T-helper 1 cell treated with Interleukin-12 subunit alpha and Interleukin-12 subunit beta and Interleukin-4 antibody, amounts not matched to agents 30 ng/mL and 1 ng/mL, for 36 hours (primary cell): ENCODE data around the gene ENG. TPM values are rescaled to one million over a fixed set of nuclear protein-coding genes. Genes with fewer than 3 reads are reported as not detected.
"Not testable (repeated sequence)": the region's sequence is repeated elsewhere in the genome, so short reads cannot be mapped to it uniquely, and the experiment has no call there.

ENCODE experiments used
- intact Hi-C: fragments of 100-400 bp; cut with micrococcal nuclease; formaldehyde crosslinking; loops from one replicate; pipeline ENCODE4 v1.15.1; 2024
- total RNA-seq: library from RNA; stranded (reverse); gene quantifications from 2 replicates; pipeline ENCODE4 v1.2.3, GENCODE V29; 2022

Gene ENG
- total RNA-seq, 1 donor from 2014 or later: 20.6 TPM

DNA sequence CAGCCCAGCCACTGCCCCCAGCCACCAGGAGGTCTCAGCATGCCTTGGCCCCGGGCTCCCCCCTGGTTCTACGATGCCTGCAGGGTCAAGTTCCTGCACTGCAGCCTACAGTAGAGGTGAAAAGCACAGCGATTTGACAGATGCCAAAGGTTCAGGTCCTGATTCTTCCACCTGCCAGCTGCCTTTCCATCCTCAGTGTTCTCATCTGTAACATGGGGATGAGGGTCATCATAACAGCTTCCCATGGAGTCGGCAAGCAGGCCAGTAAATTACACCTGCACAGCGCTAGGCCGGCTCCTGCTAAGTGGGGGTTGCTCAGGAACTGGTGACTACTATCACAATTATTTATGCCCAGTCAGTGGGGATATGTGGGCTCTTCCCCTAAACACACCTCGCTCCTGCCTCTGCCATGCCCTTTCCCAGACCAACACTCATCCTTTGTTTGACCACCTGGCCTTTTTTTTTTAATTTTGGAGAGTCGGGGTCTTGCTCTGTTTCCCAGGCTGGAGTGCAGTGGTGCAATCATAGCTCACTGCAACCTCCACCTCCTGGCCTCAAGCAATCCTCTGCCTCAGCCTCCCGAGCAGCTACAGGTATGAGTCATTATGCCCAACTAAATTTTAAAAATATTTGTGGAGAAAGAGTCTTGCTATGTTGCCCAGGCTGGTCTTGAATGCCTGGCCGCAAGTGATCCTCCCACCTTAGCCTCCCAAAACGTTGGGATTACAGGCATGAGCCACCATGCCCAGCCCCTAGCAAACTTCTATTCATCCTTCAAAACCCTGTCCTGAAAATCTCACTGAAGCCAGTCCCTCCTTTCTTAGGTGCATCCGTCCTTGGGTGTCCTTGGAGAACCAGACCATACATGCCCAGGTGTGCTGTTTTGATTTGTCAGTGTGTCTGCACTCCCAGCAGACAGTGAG is 6.4 kb downstream of the ENG start:
- intact Hi-C loops: no loop called here

DNA sequence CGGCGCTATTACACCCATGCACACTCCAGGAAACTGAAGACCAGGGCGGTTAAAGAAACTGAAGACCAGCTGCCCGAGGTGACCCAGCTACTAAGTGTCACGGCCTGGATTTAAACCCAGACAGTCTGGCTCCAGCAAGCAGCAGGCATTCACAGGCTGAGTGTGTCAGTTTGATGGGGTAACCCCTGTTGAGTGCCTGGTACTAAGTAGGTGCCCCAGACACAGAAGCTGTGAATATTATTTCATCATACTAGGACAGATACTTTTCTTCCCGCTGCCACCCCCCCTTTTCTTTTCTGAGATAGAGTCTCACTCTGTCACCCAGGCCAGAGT is 7.3 kb downstream of the ENG start:
- intact Hi-C loops: no loop called here

DNA sequence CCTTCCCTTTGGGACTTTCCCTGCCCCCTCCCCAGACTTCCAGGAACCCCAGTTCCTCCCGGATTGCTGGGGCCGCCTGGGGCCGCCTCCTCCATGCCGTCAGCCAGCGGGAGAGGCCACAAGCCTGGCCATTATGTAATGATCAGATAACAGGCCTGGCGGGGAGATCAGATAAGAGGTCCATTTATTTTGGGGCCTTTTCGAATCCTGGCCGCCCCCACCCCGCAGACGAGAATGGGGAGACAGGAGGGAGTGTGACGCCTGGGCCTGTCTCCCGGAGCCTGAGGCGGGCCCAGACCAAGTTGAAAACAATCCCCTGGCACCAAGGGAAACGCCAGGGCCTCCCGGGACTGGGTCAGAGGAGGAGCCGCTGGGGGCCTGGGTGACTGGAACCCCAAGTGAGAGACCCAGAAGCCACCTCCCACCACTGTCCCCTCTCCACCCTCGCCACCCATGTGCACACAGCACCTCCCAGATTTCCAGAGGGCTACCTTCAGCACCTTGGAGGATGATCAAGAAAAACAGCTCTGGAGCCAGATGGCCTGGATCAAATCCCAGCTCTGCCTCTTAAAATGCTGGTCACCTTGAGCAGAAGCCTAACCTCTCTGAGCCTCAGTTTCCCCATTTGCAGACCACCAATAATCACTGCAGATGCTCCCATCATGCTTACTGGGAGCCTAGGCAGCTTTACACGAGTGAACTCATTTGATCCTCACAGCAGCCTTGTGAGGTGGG is 7.8 kb downstream of the ENG start:
- intact Hi-C loops: no loop called here

DNA sequence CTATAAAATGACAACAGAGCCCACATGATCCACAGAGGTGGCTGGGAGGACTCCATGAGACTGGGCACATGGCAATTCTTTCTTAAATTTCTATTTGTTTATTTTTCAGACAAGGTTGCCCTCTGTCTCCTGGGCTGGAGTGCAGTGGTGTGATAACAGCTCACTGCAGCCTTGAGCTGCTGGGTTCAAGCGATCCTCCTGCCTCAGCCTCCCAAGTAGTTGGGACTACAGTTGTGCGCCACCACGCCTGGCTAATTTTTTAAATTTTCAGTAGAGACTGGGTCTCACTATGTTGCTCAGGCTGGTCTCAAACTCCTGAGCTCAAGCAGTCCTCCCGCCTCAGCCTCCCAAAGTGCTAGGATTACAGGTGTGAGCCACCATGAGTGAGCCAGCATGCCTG is 8.8 kb downstream of the ENG start:
- intact Hi-C loops: not testable (repeated sequence)

DNA sequence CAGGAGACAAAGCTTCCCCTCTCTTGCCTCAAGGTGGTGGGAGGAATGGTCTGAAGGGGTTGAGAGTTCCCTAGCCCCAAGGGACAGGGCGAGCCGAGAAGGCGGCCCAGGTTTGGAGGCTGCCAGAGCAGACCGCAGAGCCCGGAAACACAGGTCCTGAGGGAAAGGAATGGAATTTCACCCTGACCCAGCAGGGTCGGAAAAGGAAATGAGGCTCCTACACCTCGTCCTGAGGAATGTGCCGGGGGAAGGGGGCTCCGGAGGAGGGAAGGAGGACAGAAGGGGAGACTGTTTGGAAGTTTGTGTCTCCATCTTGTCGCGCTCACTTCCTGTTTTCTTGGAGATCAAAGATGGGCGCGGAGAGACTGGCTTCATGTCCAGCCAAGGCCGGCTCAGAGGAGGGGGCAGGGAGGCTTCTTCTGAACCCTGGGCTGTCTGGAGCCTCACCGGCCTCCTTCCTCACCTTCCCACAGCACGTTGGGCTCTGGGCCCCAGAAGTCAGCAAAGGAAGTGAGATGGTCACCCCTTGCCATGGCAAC is 9.6 kb downstream of the ENG start:
- intact Hi-C loops: no loop called here

DNA sequence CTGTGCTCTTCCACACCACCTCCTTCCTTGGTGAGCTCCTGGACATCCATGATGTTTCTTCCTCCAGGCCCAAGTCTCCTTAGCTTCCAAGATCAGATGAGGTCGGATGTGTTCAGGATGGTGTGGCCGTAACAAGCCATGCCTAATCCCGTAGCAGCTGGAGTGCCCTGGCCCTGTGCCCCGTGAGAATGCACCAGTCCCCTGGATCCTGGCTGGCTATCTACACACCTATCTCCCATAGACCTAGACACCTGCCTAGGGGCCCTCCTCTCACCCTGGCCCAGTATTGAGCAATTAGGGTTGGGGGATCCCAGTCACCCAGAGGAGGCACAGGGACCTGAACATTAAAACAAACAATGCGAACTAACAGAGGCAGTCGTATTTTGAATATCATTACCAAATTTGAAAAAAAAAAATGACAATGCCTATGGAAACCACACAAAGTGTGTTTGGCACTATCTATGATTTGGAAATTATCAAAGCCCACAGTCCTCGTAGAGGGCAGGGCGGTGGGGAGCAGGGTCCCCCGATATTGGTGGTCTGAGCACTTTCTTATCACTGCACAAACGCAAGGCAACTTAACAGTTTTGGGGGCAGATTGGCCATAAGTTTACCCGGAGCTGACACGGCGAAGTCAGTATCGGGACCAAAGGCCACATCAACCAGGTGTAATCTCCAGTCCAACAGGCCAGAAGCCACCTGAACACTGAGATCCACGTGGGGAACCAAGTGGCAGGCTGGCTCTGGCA is 13.2 kb downstream of the ENG start:
- intact Hi-C loops: no loop called here

DNA sequence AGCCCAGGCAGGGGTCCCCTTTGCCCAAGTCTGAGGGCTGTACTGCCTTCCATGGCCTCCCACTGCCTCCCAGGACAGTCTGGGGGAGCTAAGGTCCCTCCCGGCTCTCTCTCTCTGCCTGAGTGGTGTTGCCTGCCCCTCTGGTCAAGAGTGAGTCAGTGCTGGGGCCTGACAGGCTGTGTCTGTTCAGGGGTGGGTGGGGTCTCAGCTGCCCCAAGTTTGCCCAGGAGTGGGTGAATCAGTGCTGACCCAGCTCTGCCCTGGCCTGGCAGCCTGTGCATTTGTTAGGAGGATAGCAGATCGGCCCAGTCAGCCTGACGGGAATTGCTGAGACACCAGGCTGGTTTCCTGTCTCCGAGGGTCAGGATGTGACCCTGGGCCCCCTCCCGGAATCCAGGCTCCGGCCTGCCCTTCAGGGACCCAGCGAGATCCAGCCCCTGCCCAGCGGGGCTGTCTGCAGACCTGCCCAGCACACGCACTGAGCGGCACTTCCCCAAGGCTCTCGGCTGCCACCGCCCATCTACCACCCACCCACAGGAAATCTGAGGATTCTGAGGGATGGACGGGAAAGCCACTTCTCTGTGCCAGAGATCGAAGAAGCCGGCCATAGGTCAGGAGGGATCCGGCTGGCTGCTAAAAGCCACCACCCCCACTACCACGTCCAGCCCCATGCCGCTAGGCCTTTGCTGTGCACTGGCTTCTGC is 15.9 kb downstream of the ENG start:
- intact Hi-C loops: no loop called here

DNA sequence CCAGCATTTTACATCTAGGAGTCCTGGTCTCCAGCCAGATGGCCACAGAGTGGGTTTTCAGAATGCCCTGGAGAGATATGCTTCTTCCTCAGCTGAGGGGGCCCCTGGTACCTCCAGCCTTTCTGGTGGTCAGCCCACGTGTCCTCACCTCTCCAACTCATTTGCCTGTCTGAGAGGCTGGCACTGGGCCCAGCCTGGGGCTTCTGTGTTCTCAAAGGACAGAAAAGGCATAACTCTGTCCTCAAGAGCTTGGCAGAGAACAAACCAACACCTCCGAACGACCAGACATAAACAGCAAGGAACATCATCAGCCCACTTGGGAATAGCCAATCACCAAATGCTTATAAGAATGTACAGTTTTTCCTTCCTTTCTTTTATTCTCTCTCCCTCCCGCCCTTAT is 17.1 kb downstream of the ENG start:
- intact Hi-C loops: no loop called here

DNA sequence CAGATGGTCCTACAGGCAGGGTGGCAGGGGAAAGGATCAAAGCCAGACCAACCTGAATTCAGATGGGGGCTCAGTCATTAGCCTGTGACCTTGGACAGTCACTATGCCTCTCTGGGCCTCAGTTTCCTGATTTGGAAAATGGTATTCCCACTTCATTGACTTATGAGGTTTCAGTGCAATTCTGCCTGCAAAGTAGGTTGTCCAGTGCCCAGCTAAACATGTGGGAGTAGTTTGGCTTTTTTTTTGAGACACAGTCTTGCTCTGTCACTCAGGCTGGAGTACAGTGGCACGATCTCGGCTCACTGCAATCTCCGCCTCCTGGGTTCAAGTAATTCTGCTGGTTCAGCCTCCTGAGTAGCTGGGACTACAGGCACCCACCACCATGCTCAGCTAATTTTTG is 17.9 kb downstream of the ENG start:
- intact Hi-C loops: not testable (repeated sequence)

DNA sequence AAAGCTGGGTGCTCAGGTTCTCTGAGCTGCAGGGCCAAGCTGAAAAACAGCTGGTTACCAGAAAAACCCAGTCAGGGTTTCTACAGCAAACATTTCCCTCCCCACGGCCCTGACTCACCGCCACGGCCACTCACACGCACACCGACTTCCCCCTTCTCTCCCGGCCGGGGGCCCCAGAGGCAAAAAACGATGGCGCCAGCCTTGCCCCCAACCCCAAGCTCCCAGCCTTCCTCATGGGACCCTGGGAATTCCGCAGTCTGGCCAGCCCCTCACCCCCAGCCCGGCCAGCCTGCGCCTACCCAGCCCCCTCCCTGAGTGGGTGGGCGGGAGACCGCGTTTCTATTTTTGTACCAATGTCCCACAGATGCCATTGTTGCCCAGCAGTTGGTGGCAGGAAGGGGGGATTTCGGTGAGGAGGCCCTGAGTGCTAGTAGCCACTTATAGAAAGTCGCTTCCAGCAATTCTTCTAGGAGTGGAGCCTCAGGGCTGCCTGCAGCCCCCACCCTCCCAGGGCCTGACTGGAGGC is 18.4 kb downstream of the ENG start:
- intact Hi-C loops: no loop called here

DNA sequence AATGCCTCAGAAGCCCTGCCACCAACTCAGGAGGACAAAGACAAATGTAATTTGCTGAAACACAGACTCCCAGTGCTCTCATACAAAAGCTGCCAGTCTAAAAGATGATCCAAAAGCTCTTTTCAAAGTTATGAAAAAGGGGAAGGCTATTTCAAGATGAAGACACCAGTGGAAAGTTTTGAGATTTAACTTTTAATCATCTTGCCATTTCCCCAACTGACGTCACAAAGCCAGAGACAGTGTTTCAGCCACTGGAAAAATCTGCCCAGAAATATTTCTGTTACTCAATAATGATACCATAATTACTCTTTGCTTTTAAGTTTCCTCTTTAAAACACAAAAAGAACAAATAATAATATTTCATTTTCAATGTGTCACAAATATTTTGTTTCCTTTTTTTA is 20.9 kb downstream of the ENG start:
- intact Hi-C loops: no loop called here

DNA sequence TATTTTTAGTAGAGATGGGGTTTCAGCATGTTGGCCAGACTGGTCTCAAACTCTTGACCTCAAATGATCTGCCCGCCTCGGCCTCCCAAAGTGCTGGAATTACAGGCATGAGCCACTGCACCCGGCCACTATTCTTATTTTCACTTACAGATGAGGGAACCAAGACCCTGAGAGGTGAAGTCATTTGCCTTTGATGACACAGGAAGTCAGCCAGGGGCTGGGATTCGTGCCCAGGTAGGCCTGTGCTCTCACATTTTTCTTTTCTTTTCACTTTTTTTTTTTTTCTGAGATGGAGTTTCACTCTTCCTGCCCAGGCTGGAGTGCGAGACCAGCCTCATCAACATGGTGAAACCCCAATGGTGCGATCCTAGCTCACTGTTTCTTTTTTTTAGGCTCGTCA is 22.2 kb downstream of the ENG start:
- intact Hi-C loops: no loop called here

DNA sequence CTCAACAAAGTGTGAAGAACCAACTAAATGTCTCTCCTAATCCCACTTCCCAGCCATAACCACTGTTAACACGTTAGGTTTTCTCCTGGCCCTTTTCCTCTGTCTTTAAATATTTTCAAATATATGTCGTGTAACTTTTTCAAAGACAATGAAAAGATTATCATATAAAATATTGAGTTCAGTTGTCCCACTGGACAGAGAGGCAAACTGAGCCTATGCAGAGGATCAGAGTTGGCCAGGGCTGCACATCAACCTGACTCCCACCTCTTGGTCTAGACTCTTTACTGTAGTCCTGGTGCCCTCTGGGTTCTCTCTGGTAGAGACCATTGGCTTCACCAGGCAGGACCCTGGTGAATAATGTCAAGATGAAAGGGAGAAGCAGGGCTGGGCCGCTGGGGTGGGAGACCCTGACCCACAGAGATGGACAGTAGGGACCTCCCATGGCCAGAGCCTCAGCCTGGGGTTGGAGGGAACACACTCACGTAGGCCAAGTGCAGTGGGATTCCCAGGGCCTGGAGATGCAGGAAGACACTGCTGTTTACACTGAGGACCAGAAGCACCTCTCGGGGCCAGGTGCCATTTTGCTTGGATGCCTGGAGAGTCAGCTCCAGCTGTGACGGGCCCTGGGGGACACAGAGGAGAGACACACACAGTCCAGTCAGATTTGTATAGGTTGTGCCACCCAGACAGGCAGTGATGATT is 25.1 kb downstream of the ENG start:
- intact Hi-C loops: no loop called here

DNA sequence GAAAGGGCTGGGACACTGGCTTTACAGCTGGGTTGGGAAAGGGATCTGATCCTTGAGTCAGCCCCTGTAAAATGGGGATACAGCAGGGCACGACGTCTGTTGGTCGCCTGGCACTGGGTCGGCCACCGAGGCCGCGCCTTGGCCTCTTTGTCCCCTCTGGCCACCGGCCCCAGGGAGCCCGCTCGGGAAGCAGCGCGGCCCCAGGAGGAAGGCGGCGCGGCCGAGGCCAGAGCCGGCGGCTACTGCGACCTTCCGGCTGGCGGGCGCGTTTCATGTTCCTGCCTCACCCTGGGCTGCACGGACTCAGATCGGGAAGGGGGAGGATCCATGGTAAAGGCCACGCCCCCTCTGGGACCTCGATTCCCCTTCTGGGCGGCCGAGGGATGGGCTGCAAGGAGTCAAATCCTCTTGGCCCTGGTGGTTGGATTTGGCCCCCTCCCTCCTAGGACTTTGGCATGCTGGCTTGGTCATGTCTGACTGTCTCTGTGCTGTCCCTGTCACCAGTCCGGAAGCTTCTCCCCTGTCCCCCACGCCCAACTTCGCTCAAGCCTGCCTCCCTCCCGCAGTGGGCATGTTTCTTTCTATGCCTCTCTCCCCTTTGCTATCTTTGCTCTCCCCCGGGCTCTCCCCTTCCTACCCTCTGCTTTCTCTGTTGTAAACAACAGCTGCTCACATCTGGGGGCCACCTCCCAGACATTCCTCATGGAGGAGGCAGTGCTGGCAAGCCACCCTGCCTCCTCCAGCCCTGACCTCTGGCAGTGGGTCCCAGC is 26.0 kb downstream of the ENG start:
- intact Hi-C loops: no loop called here

DNA sequence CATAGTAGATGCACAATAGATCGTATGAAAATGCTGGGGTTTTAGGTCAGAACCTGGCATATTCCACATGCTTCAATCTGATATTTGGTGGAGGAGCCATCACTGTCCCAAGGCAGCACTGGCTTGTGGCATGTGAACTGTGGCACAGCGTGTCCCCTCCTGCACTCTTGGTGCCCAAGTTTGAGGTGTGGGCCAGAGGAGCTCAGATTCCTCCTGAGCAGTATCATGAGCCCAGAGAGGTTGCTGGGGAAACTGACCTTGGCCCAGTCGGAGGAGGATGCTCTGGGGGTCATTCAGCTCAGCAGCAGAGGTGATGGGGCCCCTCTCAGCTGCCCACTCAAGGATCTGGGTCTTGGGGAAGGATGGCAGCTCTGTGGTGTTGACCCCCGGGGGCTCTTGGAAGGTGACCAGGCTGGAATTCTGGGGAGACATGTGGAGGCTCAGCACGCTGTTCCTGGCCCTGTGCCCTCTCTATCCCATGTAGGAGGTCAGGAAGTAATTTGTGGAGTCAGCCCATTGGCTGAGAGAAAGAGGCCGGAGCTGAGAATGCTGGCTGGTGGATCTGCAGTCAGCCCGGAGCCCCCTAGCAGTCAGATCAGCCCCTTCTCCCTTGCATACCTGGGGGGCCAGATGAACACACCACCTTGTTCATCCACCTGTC is 28.1 kb downstream of the ENG start:
- intact Hi-C loops: no loop called here

DNA sequence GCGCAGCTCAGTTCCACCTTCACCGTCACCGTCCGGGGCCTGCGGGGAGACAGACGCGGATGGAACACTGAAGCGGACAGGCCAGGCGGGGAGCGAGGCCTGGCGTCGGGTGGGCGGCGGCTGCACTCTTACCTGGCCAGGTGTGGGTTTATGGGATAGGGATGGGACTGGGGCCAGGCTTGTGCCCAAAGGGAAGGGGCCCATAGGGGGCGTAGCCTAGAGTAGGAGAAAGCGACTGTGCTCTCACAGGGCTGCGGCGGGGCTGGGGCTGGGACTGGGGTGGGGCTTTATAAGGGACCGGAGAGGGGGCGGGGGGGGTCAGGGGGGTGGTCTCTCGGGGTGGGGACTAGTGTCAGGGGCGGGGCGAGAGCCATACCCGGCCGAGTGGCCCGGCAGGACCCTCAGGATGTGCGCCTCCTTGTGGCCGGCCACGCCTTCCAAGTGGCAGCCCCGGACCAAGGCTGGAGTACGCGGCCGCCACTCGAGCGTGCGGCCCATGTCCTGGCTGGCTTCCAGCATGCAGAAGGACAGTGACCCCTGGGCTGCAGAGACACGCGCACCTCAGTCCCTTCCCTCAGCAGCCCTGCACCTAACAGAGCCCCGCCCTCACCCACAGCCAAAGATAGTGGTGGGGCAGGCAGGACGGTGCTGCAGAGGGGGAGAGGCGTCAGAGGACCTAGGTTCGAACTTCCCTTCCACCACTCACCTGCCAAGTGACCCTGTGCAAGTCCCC is 29.0 kb downstream of the ENG start:
- intact Hi-C loops: no loop called here

DNA sequence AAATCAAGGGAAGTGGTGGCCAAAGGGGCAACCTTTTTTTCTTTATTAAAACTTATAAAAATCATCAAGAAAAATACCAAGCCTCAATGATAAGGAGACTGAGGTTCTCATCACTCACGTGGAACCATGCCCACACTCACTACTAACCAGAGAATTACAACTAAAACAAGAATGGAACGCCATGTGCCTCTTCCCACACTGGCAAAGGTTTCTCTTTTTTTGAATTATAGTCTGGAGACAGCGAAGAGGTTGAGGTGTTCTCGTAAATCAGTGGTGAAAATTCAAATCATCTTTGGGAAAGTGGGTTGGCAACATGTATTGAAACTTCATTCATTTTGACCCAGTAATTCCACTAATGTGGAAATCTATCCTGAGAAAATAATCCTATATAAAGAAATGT is 32.4 kb downstream of the ENG start:
- intact Hi-C loops: no loop called here

DNA sequence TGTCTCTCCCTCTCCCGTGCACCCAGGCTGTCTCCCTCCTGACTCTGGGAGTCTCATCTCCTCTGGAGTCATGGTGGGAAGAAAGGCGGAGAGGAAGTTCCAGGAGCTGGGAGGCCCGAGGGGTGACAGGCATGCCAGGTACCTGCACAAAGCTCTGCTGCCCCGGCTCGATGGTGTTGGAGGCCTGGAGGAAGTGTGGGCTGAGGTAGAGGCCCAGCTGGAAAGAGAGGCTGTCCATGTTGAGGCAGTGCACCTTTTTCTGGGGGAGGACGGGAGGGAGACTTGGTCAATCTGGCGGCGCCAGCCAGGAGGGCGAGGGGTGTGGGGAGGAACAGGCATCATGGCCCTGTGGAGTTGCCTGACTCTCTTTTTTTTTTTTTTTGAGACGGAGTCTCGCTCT is 35.9 kb downstream of the ENG start:
- intact Hi-C loops: no loop called here
